A673 (cell line): ENCODE data around the gene KCNK18. TPM values are rescaled to one million over a fixed set of nuclear protein-coding genes. Genes with fewer than 3 reads are reported as not detected.
"Not testable (repeated sequence)": the region's sequence is repeated elsewhere in the genome, so short reads cannot be mapped to it uniquely, and the experiment has no call there.

Experiments used
- BruUV-seq: library from RNA; stranded (reverse); fragments of 400-500 nt; replicated peaks from 2 replicates; lab custom pipeline; 2021; lab: Mats Ljungman, UMichigan
- CTCF ChIA-PET: fragments of 300-600 bp; sonication (Branson Sonifier 250); formaldehyde crosslinking; loops from one replicate; lab custom pipeline; 2022; ENCODE audit warnings: antibody characterized with exemption; lab: Charles Lee
- POLR2A ChIA-PET: fragments of 300-600 bp; sonication (Branson Sonifier 250); formaldehyde crosslinking; loops from one replicate; lab custom pipeline; 2022; ENCODE audit warnings: antibody characterized with exemption; ENCODE audit not compliant: low non-redundant PET; lab: Charles Lee
- DNase-seq: peaks from one replicate; pipeline ENCODE4 v3.0.0-alpha.2; 2015; ENCODE audit warnings: low spot score
- H3K27ac ChIP-seq: fragments of 200-600 bp; sonication (generic); 2 replicates; pipeline ENCODE4 v1.5.1; 2016; ENCODE audit warnings: mixed run types, low read depth, mild to moderate bottlenecking, mixed read lengths, antibody characterized with exemption, low read length; ENCODE audit not compliant: poor library complexity, severe bottlenecking
- H3K27me3 ChIP-seq: fragments of 200-600 bp; sonication (generic); replicated peaks from 2 replicates; pipeline ENCODE4 v1.6.1; 2017; ENCODE audit warnings: mixed run types, low read depth, mild to moderate bottlenecking, mixed read lengths, antibody characterized with exemption, low read length; ENCODE audit not compliant: insufficient read depth, poor library complexity
- H3K36me3 ChIP-seq: fragments of 200-600 bp; sonication (generic); 2 replicates; pipeline ENCODE4 v1.6.1; 2016; ENCODE audit warnings: mixed run types, mild to moderate bottlenecking, mixed read lengths, antibody characterized with exemption, low read length; ENCODE audit not compliant: insufficient read depth, poor library complexity, severe bottlenecking
- H3K4me1 ChIP-seq: fragments of 200-600 bp; sonication (generic); 2 replicates; pipeline ENCODE4 v1.6.1; 2017; ENCODE audit warnings: mixed run types, mild to moderate bottlenecking, mixed read lengths, antibody characterized with exemption, low read length; ENCODE audit not compliant: insufficient read depth, poor library complexity, severe bottlenecking
- H3K4me3 ChIP-seq: fragments of 200-600 bp; sonication (generic); 2 replicates; pipeline ENCODE4 v1.5.1; 2016; ENCODE audit warnings: low read depth, mixed run types, mild to moderate bottlenecking, mixed read lengths, low read length; ENCODE audit not compliant: poor library complexity, severe bottlenecking
- H3K9me3 ChIP-seq: fragments of 200-600 bp; sonication (generic); 2 replicates; pipeline ENCODE4 v1.6.1; 2016; ENCODE audit warnings: mixed run types, low read depth, mild to moderate bottlenecking, mixed read lengths, antibody characterized with exemption, low read length; ENCODE audit not compliant: poor library complexity, severe bottlenecking
- EZH2 ChIP-seq: fragments of 200-600 bp; sonication (generic); IDR thresholded peaks from 2 replicates; pipeline ENCODE4 v1.6.1; 2017; ENCODE audit warnings: borderline replicate concordance, low read depth, mild to moderate bottlenecking, mixed read lengths, antibody characterized with exemption, low read length; ENCODE audit not compliant: poor library complexity, severe bottlenecking
- intact Hi-C: fragments of 100-400 bp; cut with micrococcal nuclease; formaldehyde crosslinking; loops from one replicate; pipeline ENCODE4 v1.10.0; 2022; ENCODE audit not compliant: unreplicated experiment
- total RNA-seq: library from RNA; stranded (reverse); gene quantifications from 2 replicates; pipeline ENCODE4 v1.2.3, GENCODE V29; 2021
- TF ChIP-seq, protein P1 (sequence below): fragments of 300-800, 200-600 bp; sonication (generic); conservative IDR thresholded peaks from 2 replicates; pipeline ENCODE4 v1.5.1; 2017; ENCODE audit warnings: low read depth, mild to moderate bottlenecking, antibody characterized with exemption, low read length, moderate library complexity, mixed read lengths

Gene KCNK18
- total RNA-seq, 1 experiment from 2014 or later, result 0.43 TPM

DNA sequence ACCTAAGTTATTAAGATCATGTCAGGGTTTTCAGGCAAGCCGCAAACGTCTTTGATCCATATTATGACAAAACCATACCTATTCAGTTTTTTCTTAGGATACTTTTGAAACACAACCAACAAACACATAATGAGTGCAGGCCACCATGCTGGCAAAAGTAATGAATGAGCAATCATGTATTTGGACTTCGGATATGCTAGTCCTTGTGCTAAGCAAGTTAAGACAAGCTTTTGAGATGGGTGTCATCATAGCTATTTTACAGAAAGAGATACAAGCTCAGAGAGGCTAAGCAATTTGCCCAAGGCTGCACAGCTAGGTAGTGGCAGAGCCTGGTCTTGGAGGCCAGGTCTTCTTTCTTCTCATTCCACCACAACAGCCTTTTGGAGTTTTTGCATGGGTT lies 12.5 kb upstream of the KCNK18 start:
- Histone ChIP-seq H3K4me3 (no peak overlapping the region), H3K9me3 (no peaks in the 10 kb centered on the region), H3K4me1 (no peaks in the 10 kb centered on the region), H3K36me3 (no peaks in the 10 kb centered on the region), H3K27me3 (no peaks in the 10 kb centered on the region), H3K27ac (no peak overlapping the region)
- DNase-seq, result no peak
- intact Hi-C loops, result no loop called here
- ChIA-PET CTCF (no interaction called here), POLR2A (no interaction called here)
- no peak for TF ChIP-seq EZH2
- TF ChIP-seq, protein P1, sequence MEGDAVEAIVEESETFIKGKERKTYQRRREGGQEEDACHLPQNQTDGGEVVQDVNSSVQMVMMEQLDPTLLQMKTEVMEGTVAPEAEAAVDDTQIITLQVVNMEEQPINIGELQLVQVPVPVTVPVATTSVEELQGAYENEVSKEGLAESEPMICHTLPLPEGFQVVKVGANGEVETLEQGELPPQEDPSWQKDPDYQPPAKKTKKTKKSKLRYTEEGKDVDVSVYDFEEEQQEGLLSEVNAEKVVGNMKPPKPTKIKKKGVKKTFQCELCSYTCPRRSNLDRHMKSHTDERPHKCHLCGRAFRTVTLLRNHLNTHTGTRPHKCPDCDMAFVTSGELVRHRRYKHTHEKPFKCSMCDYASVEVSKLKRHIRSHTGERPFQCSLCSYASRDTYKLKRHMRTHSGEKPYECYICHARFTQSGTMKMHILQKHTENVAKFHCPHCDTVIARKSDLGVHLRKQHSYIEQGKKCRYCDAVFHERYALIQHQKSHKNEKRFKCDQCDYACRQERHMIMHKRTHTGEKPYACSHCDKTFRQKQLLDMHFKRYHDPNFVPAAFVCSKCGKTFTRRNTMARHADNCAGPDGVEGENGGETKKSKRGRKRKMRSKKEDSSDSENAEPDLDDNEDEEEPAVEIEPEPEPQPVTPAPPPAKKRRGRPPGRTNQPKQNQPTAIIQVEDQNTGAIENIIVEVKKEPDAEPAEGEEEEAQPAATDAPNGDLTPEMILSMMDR, result no peak
- BruUV-seq, result no TSS peak

DNA sequence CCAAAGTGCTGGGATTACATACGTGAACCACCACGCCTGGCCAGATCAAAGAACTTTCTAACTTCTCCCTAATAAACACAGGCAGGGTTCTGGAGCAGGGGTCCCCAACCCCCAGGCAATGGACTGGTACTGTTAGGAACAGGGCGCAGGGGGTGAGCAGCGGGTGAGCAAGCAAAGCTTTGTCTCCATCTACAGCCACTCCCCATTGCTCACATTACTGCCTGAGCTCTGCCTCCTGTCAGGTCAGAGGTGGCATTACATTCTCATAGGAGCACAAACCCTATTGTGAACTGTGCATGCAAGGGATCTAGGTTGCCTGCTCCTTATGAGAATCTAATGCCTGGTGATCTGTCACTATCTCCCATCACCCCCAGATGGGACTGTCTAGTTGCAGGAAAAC lies 11.5 kb upstream of the KCNK18 start:
- CTCF ChIA-PET, BruUV-seq, H3K36me3 ChIP-seq, H3K9me3 ChIP-seq, DNase-seq, H3K27ac ChIP-seq, POLR2A ChIA-PET, H3K27me3 ChIP-seq, intact Hi-C loops, H3K4me3 ChIP-seq, H3K4me1 ChIP-seq: not testable (repeated sequence)

DNA sequence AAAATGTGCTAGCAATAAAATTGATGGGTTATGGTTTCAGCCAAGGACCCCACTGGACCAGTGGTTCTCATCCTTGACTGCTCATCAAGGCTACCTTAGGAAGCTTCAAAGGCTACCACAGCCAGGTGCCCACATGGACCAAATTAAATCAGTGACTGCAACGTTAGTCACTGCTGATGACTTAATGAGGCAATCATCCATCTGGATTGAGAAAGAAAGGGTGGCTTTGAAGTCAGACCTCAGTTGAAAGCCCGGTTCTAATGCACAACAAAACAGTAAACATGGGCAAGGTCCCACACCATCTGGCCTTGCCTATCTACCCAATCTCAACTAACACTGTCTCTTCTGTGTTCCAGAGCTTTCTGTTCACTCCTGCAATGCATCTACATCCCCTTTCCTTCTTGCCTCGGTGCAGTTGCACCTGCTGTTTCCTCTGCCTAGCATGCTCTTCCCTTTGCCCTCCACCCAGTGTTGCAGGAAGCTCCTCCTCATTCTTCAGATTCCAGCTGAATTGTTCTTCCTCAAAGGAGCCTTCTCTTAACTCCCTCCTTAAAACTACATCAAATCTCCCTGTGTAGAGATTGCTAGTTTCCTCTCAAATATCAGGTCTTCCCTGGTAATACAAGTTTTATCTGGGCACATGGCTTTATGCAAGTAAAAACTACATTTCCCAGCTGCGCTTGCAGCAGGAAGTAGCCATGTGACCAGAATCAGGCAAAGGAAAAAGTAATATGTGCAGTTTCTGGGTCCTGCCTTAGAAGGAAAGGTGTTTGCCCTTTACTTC lies 10.3 kb upstream of the KCNK18 start:
- intact Hi-C loops, result no loop called here
- Histone ChIP-seq H3K4me1 (no peaks in the 10 kb centered on the region), H3K27me3 (no peaks in the 10 kb centered on the region), H3K4me3 (no peak overlapping the region), H3K9me3 (no peaks in the 10 kb centered on the region), H3K27ac (no peak overlapping the region), H3K36me3 (no peaks in the 10 kb centered on the region)
- DNase-seq, result peak; percentile 40
- no TSS peak for BruUV-seq
- TF ChIP-seq EZH2, result no peak
- TF ChIP-seq, protein P1, result no peak
- CTCF ChIA-PET, result no interaction called here
- POLR2A ChIA-PET, result no interaction called here

DNA sequence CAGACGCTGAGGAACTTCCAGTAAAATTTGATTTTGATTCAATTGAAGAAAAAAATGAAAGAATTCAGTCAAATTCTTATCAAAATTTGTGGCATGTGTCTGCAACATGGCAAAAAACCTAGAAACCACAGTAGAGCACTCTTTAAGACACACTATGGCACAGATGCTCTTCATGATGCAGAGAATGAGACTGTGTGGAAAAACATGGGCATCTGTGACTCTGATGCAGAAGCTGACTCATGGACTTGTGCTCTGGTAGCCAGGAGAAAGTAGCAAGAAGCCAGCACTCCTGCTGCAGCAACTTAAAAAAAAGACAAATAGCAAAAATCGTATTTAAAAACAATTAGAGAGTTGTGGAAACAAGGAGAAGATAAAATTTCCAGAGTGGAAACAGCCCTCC lies 8.9 kb upstream of the KCNK18 start:
- BruUV-seq, result no TSS peak
- CTCF ChIA-PET, result no interaction called here
- intact Hi-C loops, result no loop called here
- H3K4me3 ChIP-seq, result no peak overlapping the region
- H3K9me3 ChIP-seq, result no peaks in the 10 kb centered on the region
- no peaks in the 10 kb centered on the region for H3K36me3 ChIP-seq
- DNase-seq, result no peak
- H3K4me1 ChIP-seq, result no peaks in the 10 kb centered on the region
- TF ChIP-seq, protein P1, result no peak
- H3K27me3 ChIP-seq, result no peaks in the 10 kb centered on the region
- H3K27ac ChIP-seq, result no peak overlapping the region
- POLR2A ChIA-PET, result no interaction called here
